GM18520 (cell line): Measurements from ENCODE around the gene AIP.

Experiments used
- ATAC-seq: cut with Tn5 transposase; IDR thresholded peaks from one replicate; pipeline ENCODE4 v1.9.1; 2021; ENCODE audit not compliant: unreplicated experiment

The AIP gene

DNA sequence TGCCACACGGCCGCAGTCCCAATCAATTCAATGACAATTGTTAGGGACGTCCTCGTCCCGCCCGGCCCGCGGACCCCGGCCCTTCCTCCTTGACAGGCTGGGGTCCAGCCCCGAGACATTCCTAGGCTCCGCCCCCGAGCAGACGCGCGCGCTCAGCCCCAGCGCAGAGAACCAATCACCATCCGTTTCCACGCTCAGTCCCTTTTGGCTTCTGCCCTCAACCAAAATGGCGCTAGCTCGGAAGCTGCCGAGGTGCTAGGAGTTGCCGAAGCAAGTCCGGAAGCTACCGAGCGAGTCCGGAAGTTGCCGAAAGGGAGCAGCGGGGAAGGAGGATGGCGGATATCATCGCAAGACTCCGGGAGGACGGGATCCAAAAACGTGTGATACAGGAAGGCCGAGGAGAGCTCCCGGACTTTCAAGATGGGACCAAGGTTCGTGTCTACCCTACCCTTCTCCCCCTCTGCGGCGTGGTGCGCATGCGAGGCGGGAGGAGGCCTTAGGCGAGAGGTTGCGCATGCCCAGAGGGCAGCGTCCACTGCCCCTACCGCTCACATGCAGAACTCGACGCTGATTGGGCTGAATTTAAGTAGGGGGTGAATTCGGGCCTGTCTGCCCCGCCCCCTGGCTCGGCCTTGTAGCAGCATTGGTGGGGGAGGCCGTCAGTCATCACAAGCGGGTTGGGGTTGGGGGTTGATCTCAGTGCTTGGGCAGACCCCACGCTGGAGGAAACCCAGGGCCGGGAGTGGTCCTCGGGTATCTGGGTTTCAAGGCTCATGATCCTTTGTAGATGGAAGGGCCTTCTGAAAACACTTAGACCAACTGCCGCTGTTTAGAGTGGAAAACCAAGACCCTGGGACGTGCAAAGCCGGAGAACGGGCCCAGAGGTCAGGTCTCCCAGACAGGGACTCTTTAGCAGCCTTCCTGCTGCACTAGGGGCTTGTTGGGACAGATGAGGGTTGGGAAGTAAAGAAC is at the start of gene AIP:
Gene AIP (plus strand): TSS at position 200 of the 972 bp plus-strand sequence. CDS start 133 bp downstream, at position 333.
- peak; percentile 45 for ATAC-seq

GRCh38 chr11:67433536-67434394 is 49.1 kb upstream of the AIP start:
- no peak for ATAC-seq

GRCh38 chr11:67434395-67434881 is 48.4 kb upstream of the AIP start:
- ATAC-seq, result no peak

DNA sequence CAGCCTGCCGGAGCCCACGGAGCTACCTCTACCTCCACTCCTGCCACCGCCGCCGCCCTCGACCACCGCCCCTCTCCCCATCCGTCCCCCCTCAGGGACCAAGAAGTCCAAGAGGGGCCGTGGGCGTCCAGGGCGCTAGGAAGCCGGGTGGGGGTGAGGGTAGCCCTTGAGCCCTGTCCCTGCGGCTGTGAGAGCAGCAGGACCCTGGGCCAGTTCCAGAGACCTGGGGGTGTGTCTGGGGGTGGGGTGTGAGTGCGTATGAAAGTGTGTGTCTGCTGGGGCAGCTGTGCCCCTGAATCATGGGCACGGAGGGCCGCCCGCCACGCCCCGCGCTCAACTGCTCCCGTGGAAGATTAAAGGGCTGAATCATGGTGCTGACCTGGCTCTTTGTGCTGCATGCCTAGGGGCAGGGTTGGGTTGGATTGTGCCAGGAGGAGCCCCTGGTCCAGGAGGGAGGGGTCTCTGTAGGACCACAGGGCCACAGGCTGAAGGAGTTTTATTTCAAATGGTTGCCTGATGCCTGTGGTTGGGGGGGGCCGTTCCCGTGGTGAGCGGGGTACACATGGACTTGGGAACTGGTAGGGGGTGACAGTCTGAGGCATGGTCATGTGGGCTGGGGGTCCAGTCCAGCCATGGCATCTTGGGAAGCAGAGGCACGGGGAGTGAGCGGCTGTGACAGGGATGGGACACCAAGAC is 47.6 kb upstream of the AIP start:
- no peak for ATAC-seq

- ATAC-seq, result no peak
Measured at GRCh38 chr11:67435727-67436458, 46.9 kb upstream of the AIP start.

DNA sequence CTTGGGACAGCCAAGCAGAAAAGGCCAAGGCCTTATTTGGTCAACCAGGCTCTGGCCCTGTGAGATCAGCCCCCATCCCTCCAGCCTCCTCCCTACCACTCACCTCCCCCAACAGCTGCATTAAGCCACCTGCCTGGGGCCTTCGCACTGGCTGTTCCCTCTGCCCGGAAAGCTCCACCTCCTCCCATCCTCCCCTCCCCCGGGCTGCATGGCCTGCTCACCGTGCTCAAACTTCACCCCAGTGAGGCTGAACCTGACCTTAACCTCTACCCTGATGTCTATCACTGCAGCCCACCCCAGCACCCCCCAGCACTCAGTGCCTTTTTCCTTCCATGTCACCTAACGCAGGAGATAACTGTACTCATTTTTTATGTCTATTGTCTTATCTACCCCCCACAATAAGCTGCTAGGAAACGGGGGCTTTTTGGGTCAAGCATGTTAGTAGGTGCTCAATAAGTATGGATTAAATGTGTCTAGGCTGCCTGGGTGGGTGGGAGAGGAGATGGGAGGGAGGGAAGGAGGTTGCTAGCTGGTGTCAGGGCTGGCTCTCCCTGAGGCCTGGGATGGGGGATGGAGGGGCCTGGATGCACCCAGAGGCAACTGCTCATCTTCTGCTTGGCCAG is 46.3 kb upstream of the AIP start:
- no peak for ATAC-seq

DNA sequence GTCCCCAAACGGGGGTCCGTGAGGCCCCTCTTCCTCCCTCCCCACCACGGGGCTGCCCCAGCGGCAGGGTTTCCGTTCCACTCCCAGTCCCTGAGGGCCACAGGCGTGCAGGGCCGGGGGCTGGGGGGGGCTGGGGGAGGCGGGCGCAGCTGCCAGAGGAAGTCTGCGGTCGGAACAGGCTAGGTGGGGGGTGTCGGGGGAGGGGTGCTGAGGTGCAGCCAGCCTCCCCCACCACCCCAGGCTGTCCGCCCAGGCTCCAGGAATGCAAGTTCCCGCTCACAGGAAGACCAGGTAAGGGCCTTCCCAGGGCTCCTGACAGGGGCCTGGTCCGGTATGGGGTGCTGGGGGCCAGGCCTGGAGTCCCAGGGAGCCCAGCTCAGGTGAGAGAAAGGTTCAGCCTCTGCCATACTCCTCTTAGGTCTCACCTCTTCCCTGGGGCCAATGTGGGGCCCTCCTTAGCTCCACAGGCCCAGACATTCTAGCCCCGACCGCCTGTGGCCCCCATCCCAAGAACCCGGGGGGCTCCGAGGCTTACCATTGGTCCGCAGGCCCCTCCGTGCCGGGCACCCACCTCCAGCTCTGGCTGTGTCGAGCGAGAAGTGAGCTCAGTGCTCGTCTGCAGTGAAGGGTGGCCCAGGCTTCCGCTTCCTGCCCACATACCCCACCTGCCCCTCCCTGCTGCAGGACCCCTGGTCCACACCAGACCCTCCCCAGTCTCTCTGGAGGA is 45.6 kb upstream of the AIP start, which contains the start of gene PTPRCAP:
Gene PTPRCAP (minus strand): TSS at position 601 of the 727 bp plus-strand sequence. CDS start 63 bp downstream, at position 538.
- no peak for ATAC-seq

- ATAC-seq, result no peak
Measured at GRCh38 chr11:67437809-67438157, 45.0 kb upstream of the AIP start.

DNA sequence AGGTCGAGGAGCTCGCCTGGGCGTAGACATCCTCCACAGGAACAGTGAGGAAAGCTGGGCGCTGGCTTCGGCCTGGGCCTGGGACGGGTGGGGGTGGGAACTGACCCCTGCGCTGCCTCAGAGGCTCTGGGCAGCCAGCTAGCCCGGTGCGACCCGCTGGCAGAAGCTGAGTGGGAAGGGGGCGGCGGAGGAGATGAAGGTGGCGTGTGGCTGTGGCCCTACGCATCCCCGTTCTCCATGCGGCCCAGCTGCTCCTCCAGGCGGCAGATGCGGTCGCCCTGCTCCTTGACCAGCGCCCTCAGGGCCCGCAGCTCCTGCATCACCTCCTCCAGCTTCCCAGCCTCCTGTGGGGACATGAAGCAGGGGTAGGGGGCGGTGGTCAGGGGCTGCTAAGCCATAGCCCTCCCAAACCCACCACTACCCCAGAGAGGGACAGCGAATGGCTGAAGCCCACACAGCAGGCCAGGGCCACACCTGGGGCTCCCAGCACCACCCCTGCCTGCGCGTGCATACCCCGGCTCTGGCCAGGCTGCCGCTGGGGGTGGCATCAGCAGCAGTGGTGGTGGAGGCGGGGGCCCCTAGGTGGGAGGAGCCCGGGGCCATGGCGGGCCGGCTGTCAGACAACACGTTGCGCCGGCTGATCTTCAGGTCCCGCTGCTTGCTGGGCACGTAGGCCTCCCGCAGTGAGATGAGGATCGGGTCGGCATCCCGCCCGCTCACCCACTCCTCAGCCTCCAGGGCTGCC is 44.5 kb upstream of the AIP start:
- ATAC-seq, result no peak

DNA sequence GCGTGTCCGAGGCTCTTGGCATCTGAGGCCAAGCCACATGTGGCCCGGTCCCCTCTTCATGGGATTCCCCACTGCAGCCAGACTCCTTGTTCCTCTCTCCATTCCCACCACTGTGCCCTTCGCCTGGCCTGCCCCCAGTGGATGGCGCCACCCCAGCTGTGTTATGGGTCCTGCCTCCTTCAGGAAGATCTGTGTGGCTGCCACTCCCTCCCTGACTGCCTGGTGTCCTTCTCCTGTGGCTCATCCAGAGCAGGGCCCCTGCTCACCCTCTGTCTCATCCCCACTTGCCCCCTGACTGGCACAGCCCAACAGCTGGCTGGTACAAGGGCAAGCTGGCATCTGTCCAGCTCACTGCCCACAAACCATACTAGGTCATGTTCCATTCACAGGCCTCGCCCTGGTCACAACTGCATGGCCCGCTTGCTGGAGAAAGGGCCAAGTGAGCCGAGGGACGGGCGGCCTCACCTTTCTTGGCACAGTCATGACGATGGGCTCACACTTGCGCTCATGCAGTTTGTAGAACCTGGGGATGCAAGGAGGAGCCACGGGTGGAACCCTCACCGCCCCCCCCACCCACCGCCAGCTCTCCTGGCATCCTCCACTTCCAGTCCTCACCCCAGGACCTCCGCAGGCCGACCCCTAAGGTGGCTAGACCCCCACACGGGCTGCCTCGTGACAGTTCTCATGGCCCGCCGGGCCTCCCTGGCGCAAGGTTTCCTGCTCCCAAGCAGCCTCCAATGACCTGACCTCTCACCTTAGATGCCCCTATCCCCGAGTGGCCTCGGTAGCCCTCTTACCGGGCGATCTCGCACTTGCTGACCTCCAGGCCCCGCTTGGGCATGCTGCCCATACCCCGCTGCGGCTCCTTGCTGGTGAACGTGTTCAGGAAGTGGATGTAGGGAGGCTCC is 43.3 kb upstream of the AIP start:
- no peak for ATAC-seq

DNA sequence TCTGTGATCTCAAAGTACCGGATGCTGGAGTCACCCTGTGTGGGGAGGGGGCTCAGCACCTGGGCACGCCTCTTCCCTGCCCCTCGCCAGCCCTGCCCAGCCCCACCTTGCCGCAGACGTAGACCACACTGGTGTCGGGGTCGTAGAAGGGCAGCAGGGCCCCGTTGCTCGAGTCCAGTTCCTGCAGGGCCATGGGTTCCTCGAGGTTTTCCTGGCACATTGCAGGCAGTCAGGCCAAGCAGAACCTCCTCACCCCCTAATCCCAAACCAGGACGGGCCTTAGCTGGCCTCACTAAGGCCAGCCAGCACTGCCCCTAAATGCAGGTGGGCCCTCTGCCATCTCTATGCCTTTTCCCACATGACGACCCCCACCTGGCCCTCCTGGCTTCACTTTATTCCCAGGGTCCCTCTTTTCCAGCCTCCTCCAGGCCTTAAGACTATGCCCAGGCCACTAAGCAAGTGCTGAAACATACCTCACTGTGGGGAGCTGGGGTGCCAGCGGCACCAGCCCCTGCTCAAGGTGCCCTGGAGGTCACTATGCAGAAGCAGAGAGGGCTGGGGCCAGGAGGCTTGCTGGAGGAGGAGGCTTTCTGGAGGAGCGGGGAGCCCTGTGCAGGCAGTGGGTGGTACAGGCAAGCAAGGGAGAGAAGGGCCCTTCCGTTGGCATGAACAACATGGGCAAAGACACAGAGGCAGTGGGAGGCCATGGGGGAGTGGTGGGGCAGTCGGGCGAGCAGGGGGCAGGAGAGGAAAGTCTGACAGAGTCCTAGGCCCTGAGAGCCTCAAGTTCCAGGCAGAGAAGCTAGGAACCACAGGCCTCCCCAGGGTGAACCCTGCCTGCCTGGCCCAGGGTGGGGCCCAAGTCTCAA is 42.4 kb upstream of the AIP start:
- ATAC-seq, result no peak

DNA sequence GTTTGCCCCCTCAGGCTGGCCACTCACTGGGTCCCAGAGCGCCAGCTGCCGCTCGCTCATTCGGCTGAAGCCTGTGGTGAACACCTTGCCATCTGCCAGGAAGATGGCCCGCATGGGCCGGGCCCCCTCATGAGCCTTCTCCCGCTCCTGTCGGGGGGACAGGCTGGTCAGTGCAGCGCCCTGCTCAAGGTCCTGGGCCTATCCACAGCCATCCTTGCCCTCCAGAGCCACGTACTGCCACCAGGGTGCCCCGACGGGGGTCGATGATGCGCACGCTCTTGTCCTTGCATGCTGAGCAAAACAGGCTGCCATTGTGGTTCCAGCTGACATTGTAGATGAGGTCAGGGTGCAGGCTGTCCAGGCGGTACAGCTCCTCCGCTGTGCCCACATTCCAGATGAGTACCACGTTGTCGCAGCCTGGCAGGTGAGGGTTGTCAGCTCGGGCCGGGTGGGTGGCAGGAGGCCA is 41.7 kb upstream of the AIP start:
- ATAC-seq, result no peak

DNA sequence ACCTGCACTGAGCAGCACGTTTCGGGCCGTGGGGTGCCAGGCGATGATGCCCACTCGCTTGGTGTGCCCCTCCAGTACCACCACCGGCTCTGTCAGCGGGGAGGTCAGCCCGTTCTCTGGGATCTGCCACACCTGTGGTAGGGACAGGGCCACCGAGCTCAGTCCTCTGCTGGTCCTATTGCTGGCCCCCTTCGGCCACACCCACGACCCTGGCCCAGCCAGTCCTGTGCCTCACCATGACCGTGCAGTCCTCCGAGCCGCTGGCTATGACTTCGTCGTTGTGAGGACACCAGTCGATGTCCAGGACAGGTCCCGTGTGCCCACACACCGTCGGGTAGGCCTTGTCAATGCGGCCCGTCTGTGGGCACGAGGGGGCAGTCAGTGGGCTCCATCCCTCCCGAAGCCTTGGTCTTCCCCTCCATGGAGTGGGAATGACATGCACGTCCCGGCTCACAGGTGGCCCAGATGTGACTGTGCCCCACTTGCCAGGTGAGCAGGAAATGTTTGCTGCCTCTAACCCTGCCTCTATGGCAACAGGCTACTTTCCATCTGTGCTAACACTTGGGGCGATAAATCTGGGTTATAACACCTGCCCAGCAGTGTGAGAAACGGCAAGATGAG is 41.0 kb upstream of the AIP start:
- ATAC-seq, result no peak

DNA sequence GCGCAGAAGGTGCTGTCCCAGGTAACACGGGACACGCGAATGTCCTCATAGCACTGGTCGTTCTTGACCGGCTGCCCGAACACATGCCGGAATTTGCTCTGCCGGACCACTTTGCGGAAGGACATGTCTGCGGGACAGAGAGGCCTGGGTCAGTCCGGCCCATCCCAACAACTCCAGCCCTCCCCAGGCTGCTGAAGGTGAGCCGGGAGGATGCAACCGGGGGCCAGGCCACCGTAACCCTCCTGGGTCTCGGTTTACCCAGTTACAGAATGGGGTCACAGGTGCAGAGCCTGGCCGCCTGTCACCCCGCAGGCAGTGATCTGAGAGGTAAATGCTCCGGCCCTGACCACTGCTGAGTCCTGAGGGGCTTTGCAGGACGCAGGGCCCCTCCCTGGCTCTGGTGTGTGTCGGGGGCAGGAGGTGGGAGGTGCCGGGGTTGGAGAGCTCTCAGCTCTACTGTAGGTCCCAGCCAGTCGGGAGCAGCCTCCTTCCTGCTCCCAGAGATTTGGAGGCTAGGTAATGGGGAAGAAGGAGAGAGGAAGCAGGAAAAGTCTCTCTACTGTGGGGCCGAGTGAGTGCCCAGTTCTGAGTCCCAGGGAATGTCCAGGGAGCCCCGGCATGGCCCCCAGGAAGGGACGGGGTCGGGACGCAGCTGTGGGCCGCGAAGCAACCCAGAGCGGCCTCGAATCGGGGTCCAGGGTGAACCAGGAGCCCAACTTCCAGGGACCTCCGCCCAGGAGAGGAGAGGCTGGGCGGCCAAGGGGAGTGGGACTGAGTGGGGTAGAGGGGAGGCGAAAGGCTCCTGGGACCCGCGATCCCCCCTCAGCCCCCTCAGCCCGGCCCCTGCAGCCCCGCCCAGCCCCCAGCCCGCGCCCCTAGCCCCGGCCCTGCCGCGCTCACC is 40.1 kb upstream of the AIP start:
- no peak for ATAC-seq

DNA sequence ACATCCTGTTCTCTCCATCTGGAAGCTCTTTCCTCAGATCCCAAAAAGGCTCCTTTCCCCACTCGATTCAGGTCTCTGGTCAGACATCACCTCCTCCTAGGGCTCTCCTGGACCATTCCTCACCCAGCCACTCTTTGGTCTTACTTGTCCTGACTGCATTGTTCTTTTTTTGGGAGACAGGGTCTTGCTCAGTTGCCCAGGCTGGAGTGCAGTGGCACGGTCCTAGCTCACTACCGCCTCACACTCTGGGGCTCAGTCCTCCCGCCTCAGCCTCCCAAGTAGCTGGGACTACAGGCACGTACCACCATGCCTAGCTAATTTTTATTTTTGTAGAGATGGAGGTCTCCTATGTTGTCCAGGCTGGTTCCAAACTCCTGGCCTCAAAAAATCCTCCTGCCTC is 37.3 kb upstream of the AIP start:
- ATAC-seq, result no peak
